SK-MEL-5 (cell line): ENCODE data around the gene BRD1. TPM values are rescaled to one million over a fixed set of nuclear protein-coding genes. Genes with fewer than 3 reads are reported as not detected.

Experiments used
- small RNA-seq, 2 experiments: library from RNA; depleted of rRNA; stranded (forward); fragments of <200 nt; gene quantifications; one replicate each; pipeline ENCODE3, GENCODE V24; 2014
- total RNA-seq: library from RNA; depleted of rRNA; stranded (reverse); fragments of >200 nt; shearing (Covaris generic); gene quantifications from 2 replicates; pipeline ENCODE4 v1.2.3, GENCODE V29; 2014; rRNA removed

BRD1 gene
- total RNA-seq, 1 experiment from 2014 or later, result 16.2 TPM

Small RNA genes within 50 kb of the gene (small RNA-seq; reads per million reads assigned to genes)
- gene AL117328.1, result 0 reads per million in 2 experiments
- gene RF00017, result 0 reads per million in 2 experiments

Other genes starting within 250 kb of the BRD1 start
- gene ZBED4, start 26.0 kb upstream of the BRD1 start, total RNA-seq, result 18.9 and 23.4 TPM in 2 replicates
- gene ALG12, start 90.6 kb upstream of the BRD1 start, total RNA-seq, result 19.7 and 22.8 TPM in 2 replicates
- gene CRELD2, start 90.8 kb upstream of the BRD1 start, total RNA-seq, result 145 and 162 TPM in 2 replicates
- gene PIM3, start 132.9 kb upstream of the BRD1 start, total RNA-seq, result 108 and 120 TPM in 2 replicates
- gene IL17REL, start 184.9 kb upstream of the BRD1 start, total RNA-seq, result not detected in 2 replicates
- not detected in 2 replicates for gene TTLL8, start 230.4 kb upstream of the BRD1 start, total RNA-seq